KBM-7 (cell line): ENCODE results near the gene SH3BP5L.
"Not testable (repeated sequence)": the region's sequence is repeated elsewhere in the genome, so short reads cannot be mapped to it uniquely, and the experiment has no call there.

Source experiments
- DNase-seq: peaks from one replicate; pipeline ENCODE4 v3.0.0-alpha.2; 2015
- in situ Hi-C: fragments of 300-500 bp; cut with MboI; formaldehyde crosslinking; loops from 2 replicates; pipeline ENCODE4 v1.14.3; 2020; ENCODE audit warnings: low sequenced_read_pairs, low pct_unique_long_range_greater_than_20kb, mixed read lengths

Gene SH3BP5L

GRCh38 chr1:248814351-248814750 lies 11.4 kb downstream of the SH3BP5L start:
- no peak for DNase-seq
- in situ Hi-C loops = no loop called here

DNA sequence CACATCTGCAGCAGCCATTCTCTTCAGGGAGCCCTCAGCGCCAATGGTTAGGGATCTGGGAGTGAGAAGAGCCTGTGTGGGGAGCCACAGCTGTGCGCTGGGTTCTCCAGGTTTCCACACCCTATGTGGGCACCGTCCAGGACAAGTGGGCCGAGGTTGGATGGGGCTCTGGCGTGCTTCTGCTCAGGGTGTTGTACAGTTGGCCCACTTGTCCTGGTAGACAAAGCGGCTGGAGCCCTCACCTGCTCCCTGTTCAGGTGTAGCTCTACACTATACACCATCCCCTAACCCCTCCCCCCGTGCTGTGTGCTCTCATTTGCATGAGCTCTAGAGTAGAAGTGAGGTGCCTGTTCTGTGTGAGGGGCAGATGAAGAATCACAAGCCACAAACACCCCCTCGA lies 12.2 kb downstream of the SH3BP5L start:
- no peak for DNase-seq
- in situ Hi-C loops = no loop called here

- in situ Hi-C loops = no loop called here
- no peak for DNase-seq
Observed at GRCh38 chr1:248812736-248813425, 12.8 kb downstream of the SH3BP5L start.

DNA sequence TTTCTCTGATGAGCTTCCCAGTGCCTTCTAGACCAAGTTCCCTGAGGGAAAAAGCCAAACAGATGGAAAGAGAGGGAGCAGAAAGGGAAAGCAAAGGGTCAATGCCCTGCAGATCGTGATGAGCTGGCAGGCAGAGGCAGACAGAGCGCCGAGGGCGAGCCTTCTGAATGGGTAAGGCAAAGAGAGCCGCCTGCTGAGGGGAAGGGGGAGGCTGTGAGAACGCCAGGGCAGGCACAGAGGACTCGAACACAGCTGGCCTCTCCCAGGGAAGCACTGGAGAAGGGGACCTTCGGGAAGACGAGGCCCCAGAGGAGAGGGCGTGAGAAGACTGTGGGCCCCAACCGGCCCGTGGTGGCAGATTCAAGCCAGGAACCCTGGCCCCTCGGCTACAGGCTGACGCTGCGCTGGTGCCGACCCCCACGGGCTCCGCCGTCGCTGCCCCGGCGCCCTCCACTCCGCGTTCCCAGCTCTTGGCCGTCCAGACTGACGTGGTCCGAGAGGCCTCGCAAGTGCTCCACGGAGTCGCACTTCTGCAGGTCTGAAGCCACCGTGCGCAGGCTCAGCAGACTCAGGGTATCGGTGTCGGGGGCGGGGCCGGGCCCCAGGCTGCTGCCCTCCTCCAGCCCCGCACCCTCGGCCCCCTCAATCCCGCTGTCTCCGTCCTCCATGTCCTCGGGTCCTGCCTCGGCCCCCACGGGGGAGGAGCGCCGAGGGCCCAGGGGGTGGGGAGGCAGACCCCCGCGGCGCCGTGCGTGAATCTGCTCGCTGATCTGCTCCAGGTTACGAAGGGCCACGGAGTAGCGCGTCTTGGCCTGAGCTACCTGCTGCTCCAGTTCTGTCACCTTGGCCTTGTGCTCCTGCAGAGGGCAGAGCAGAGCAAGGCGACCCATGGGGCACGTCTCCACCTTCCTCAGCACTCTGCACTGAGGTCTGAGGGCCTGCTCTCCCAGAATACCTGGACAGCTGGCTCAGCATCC lies 13.9 kb downstream of the SH3BP5L start:
- in situ Hi-C loops = no loop called here
- DNase-seq = no peak

DNA sequence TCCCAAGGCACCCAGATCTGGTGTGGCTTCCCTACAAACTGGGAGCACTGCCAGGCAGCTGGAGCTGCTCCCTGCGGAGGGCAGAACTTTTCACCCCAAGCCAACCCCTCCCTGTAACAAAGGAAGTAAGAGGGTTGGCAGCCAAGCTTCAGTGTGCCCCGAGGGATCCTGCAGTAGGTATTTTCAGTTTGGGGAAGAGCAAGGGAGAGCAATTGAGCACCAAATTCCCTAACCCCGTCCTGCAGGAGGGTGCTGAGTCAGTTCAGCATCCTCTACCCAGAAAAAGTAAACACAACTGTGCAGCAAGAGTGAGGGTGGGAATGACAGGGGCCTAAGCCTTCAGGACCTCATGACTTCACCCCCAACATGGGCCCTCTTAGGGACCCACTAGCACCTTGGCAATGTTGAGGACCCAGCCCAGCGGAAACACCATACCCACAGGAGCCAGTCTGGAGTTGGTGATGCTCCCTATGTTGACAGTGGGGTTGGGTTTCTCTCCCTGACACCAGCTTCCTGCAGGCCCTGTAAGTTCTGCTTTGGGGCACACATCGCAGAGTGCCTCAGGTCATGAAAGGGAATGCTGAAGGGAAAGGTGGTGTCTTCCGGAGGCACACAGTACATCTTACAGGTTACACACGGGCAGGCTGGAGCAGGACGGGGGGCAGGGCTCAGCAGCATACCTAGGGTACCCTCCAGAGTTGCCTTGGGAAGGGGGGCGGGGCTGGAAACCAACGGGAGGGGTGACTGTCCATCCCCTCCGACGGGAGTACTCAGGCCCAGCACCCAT lies 14.8 kb downstream of the SH3BP5L start:
- in situ Hi-C loops = no loop called here
- DNase-seq = no peak

GRCh38 chr1:248810000-248810726 lies 15.6 kb downstream of the SH3BP5L start:
- in situ Hi-C loops = no loop called here
- DNase-seq = no peak

DNA sequence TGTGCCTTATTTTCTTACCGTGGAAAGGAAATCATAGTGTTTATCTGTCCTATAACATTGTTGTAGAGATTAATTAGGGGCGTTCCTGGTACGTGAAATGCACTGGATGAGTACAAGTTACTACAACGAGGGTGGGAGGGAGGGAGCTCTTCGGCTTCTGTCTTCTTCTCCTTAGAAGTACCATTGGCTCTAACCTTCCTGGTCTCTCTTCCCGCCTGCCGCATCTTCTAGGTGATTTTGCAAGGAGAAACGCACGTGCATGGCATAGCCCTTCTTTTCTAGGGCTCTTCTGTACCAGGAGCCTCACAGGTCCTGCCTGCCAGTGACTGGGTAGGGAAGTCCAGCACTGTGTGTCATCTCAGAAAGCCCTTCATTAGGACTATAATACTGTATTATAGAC lies 16.8 kb downstream of the SH3BP5L start:
- in situ Hi-C loops = no loop called here
- no peak for DNase-seq

GRCh38 chr1:248807067-248807737 lies 18.5 kb downstream of the SH3BP5L start:
- peak; percentile 66 for DNase-seq
- in situ Hi-C loops = no loop called here

DNA sequence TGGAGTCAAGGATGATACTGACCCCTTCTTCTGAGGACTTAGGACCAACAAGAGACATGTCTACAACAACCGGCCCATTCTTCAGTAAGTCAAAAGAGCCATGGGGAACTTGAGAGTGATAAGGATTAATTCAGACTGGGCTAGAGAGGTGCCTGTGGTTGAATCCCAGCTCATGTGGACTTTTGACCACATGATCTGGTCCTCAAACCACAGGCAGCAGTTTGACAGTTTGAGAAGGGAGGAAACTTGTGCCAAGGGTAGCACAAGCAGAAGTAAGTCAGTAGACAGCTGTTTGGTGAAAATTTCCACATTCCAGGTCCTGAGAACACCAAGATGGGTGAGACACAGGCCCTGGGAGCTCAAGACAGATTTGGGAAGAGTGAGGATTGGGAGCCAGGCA lies 19.8 kb downstream of the SH3BP5L start:
- peak; percentile 69 for DNase-seq
- in situ Hi-C loops = no loop called here

GRCh38 chr1:248804771-248805681 lies 20.7 kb downstream of the SH3BP5L start:
- in situ Hi-C loops = no loop called here
- DNase-seq = peak; percentile 93

DNA sequence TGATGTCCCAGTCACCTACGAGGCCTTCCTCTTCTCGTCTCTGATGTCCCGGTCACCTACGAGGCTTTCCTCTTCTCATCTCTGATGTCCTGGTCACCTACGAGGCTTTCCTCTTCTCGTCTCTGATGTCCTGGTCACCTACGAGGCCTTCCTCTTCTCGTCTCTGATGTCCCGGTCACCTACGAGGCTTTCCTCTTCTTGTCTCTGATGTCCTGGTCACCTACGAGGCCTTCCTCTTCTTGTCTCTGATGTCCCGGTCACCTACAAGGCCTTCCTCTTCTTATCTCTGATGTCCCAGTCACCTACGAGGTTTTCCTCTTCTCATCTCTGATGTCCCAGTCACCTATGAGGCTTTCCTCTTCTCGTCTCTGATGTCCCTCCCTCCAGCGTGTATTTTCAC lies 22.2 kb downstream of the SH3BP5L start:
- in situ Hi-C loops = not testable (repeated sequence)

GRCh38 chr1:248802454-248802853 lies 23.3 kb downstream of the SH3BP5L start:
- no peak for DNase-seq
- in situ Hi-C loops = no loop called here

More for the DNA sequence above, 22.2 kb downstream of the SH3BP5L start:
- DNase-seq = not testable (repeated sequence)

DNA sequence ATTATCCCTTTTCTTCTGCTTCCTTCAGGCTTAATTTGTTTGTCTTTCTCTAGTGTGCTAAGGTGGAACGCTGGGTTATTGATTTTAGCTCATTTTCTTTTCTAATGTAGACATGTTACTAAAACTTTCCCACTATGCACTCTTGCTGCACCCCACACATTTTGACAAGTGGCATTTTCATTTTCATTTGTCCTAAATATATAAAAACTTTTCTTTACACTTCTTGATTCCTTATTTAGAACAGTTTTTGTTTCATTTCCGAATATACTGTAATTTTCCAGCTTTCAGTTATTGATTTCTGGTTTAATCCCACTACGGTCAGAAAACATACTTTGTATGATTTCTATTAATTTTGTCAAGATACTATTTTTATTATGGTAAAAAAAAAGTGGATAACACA lies 25.3 kb downstream of the SH3BP5L start:
- in situ Hi-C loops = no loop called here
- no peak for DNase-seq

GRCh38 chr1:248798791-248799190 lies 26.9 kb downstream of the SH3BP5L start:
- in situ Hi-C loops = no loop called here
- DNase-seq = no peak

GRCh38 chr1:248794663-248795062 lies 31.1 kb downstream of the SH3BP5L start:
- in situ Hi-C loops = not testable (repeated sequence)

DNA sequence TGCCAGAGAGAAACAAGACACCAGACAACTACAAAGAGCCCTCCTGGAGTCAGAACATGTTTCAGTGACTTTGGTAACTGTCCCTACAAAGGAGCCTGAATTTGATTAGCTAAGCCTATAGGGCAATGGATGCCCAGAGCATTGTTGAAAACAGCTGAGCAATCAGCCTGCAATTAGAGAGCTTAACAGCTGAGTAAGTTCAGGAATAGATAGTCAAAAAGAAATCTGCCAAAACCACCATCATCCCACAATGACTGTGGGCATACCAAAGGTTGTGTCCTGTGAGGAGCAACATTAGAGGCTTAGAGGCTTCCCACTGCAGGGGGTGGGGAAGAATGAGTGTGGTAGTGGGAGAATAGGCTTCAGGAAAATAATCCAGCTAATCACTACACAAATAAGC lies 32.1 kb downstream of the SH3BP5L start:
- in situ Hi-C loops = no loop called here
- DNase-seq = no peak

More at GRCh38 chr1:248794663-248795062, 31.1 kb downstream of the SH3BP5L start:
- DNase-seq = not testable (repeated sequence)

DNA sequence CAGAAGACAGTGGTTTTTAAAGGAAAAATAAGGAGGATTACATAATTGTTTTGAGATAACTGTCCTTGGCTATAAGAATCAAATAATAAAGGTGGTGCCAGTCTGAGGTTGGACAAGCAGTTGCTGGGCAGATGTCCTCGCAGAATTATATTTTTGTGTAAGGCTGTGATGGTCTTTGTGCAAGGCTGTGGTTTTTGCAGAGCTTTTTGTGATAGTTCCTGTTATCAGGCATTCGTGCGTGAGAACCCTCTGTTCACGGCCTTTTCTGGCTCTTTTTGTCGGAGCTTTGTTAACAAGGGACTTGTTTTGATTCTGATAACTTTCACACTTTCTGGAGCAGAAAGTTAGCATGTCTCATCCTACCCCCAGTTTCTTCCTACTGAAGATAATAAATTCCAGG lies 33.4 kb downstream of the SH3BP5L start:
- no peak for DNase-seq
- in situ Hi-C loops = no loop called here
